ENCODE data around the gene RAVER2.

Gene RAVER2

GRCh38 chr1:64881281-64881680, 136.4 kb downstream of the RAVER2 start:
- no peak for DNase-seq

Data from CD4-positive, alpha-beta T cell treated with Interferon alpha-2 for 1 hour (primary cell).